HG03469 (cell line): ENCODE results near the gene CPNE6.
A peak's percentile ranks its signal among the peaks of the same experiment; 100 is the strongest.
"Not testable (repeated sequence)": the region's sequence is repeated elsewhere in the genome, so short reads cannot be mapped to it uniquely, and the experiment has no call there.

ENCODE experiments used
- ATAC-seq: cut with Tn5 transposase; IDR thresholded peaks from one replicate; pipeline ENCODE4 v1.9.1; 2021; ENCODE audit warnings: mild to moderate bottlenecking, moderate library complexity, moderate number of reproducible peaks; ENCODE audit not compliant: unreplicated experiment

Gene CPNE6

DNA sequence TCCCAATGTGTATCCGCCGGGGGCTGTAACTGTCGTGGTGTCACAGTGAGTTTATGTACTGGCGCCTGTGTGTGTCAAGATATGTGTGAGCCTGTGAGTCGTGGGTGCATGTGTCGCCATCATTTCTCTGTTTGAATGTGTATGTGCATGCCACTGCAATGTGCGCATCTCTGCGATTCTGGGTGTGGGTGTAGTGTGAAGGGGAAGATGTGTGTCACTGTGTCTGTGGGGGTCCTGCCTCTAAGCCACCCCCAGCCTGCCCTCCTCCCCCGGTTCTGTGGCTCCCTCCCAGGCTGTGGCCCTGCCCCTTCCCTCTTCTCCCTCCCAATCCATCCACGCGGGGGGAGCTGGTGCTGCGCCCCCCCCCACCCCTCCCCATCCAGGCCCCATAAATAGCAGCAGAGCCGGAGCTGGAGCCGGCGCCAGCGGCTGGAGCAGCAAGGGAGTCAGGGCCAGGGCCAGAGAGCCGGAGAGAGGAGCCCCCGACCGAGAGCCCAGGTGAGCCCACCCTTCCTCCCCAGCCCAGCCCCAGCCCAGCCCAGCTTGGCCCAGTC, at the start of gene CPNE6:
Gene CPNE6 (plus strand): TSS at position 419 of the 554 bp plus-strand sequence. CDS start 1,375 bp downstream, outside the sequence.
- ATAC-seq: no peak

DNA sequence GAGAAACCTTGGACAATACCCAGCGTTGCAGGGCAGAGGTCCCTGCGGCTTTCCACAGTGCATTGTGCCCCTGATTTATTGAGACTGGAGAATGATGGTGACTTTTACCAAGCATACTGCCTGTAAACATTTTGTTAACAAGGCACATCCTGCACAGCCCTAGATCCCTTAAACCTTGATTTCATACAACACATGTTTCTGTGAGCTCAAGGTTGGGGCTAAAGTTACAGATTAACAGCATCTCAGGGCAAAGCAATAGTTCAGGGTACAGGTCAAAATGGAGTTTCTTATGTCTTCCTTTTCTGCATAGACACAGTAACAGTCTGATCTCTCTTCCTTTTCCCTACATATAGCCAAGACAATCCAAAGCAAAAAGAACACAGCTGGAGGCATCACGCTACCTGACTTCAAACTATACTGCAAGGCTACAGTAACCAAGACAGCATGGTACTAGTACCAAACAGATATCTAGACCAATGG, 46.4 kb upstream of the CPNE6 start:
- not testable (repeated sequence) for ATAC-seq

DNA sequence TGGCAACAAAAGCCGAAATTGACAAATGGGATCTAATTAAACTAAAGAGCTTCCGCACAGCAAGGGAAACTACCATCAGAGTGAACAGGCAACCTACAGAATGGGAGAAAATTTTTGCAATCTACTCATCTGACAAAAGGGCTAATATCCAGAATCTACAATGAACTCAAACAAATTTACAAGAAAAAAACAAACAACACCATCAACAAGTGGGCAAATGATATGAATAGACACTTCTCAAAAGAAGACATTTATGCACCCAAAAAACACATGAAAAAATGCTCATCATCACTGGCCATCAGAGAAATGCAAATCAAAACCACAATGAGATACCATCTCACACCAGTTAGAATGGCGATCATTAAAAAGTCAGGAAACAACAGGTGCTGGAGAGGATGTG, 41.7 kb upstream of the CPNE6 start:
- ATAC-seq: not testable (repeated sequence)

DNA sequence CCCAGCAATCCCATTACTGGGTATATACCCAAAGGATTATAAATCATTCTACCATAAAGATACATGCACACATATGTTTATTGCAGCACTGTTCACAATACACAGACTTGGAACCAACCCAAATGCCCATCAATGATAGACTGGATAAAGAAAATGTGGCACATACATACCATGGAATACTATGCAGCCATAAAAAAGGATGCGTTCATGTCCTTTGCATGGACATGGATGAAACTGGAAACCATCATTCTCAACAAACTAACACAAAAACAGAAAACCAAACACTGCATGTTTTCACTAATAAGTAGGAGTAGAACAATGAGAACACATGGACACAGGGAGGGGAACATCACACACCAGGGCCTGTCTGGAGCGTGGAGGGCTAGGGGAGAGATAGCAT, 40.0 kb upstream of the CPNE6 start:
- not testable (repeated sequence) for ATAC-seq

DNA sequence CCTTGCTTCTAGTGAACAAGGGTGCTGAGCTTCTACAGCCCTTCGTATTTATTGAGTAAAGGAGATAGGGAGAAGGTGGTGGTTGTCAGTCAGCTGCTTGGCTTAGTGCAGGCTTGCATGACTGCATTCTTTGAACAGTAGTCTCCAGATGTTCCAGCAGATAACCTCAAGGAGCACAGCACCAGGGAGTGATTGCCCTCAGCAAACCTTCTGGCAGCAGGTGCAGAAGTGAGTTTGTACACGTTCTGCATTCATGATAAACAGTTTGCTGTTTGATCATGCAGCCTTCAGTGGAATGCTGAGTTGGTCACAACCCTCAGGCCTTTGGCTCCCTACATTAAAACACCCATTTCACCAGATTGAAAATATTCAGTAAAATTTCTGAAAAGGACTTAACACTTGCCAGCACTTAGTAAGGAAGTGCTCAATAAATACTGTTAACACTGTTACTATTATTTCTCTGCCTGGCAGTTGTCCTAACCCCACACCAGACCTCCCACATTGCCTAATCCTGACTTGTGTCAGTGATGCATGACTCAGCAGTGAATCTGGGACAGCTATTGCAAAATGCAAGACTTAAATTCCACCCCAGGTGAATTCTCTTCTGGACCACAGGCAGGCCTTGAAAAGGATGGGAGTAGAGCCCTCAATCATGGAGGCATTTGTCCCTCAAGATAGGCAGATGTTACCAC, 38.5 kb upstream of the CPNE6 start:
- no peak for ATAC-seq

DNA sequence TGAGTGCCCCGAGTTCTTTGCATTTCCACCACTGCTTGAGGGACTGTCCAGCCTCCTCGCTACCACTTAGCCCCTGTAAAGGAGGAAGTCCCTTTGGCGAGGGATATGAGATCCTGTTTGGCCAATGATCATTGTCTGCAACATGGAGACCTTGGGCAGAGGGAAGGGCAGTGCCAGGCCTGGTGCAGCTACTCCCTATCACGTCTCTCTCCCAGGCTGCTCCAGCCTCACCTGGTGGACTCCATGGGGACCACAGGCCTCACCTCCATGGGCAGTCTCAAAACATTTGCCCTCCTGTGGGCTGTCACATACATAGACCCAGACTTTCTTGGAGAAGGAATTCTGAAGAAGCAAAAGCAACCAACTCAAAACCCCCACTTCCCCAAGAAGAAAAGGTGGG, 35.6 kb upstream of the CPNE6 start:
- ATAC-seq: not testable (repeated sequence)

DNA sequence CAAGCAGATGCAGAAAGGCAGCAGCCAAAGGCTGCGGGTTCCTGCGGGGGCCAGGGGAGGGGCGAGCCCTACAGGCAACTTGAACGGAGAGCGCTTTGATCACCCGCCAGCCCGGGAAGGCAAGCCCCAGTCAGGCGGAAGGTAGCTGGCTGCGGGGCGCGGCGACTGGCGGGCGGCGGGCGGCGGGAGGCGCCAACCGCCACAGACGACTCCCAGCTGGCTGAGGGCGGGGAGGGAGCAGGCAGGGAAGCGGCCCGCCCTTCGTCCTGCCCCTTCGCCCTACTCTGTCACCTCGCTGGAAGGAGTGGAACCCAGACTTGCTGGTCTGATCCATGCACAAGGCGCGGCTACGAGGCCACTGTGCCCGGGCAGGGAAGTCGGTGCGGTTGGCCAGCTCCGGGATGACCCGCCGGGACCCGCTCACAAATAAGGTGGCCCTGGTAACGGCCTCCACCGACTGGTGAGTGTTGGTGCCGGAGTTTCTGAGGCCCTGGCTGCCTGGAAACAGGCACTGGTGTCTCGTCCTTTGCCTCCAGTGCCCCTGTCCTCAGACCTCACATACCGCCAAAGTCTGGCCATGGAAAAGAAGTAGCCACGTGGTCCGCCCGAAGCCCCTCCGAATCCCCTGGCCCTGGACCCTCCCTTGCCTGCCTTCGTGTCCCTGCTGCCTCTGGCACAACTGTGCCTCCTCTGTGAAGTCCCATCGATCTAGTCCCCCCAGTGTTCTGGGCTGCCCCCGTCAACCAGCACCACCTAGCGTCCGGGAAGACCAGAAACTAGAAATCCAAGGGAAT, 35.0 kb upstream of the CPNE6 start:
- no peak for ATAC-seq

DNA sequence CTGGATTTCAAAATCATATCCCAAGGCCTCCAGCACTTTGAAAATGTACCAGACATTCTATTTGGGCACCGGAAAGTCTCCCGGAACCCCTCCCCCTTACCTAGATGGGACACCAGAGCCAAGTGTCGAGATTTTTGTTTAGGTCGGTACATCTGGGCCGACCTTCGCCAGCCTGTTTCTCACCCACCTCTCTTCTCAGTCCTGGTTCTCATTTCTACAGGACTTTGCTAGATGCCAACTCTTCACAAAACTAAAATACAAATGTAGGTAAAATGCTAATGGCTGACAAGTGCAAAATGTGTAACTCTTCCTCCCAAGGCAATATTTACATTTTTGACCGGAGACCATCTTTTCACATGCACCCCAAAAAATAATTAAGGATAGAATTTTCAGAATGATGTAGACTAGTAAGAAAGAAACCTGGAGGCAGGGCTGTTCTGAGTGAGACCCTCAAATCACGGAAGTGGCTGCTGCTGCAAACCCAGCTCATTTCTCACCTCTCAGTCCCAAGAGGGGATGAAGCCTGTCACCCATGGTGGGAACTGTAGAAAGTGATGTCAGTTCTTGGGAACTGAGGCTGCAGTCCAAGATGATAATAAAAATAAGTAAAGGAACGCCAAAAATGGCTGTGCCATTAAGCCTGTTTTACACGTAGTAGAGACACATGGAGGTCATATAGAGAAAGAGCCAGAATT, 34.3 kb upstream of the CPNE6 start:
- not testable (repeated sequence) for ATAC-seq

DNA sequence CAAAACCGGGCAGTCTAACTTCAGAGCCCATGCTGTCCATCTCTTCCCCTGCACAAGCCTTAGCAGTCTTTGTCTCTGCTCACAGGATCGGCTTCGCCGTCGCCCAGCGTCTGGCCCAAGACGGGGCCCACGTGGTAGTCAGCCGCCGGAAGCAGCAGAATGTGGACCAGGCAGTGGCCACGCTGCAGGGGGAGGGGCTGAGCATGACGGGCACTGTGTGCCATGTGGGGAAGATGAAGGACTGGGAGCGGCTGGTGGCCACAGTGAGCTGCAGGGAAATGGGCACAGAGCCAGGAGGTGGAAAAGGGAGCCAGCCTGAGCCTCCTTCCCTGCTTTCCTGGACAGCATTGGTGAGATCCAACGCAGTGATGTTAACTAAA, 33.7 kb upstream of the CPNE6 start:
- ATAC-seq: no peak

DNA sequence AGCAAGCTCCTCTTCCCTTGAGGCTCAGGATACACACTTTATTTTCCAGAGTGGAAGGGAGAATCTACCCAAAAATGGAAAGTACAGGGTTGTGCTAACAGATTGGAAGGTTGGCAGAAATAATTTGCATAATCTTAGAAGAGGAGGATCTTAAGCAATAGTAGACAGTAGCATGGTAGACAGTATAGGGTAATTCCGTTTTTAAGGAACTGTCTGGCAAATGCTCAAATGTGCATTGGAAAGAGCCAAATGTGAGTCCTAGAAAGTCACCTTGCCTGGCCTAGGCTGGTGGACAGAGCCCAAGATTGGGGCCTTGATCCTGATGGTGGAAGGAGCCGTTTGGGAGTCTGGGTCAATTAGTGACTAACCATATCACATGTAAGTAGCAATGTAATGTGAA, 32.7 kb upstream of the CPNE6 start:
- no peak for ATAC-seq

DNA sequence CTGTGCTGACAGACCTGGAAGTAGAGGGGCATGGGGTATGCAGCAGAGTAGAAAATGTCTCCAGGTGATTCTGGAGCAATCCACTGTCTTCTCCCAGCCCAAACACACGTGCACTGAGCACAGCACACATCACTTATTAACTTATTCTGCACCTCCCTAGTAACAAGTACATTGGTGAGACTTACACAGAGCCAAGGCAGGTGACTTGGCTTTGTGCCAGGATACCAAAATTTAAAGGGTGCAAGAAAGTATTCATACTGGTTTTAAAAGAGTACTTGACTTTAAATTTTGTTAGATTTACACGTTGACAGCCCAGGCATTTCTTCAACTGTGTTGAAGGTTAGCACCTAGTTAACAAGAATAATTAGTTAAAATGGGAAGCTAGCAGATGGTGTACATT, 30.7 kb upstream of the CPNE6 start:
- no peak for ATAC-seq

DNA sequence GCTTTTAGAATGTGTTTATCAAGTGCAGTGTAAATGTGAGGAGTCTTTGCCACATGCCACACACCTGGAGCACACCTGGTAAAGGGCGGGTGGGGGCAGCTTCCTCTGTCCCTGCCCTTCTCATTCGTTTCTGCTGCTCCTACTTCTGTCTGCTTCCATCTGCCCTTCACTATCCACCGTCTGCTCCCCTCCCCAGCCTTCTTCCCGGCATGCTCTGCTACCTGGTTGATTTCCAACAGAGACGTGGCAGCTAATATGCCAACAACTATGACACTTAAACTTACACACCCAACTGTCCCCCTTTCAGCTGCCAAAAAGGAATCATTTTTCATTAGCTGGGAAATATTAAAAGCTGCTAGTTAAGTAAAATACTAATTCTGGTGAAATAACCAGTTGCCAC, 28.6 kb upstream of the CPNE6 start:
- ATAC-seq: no peak

DNA sequence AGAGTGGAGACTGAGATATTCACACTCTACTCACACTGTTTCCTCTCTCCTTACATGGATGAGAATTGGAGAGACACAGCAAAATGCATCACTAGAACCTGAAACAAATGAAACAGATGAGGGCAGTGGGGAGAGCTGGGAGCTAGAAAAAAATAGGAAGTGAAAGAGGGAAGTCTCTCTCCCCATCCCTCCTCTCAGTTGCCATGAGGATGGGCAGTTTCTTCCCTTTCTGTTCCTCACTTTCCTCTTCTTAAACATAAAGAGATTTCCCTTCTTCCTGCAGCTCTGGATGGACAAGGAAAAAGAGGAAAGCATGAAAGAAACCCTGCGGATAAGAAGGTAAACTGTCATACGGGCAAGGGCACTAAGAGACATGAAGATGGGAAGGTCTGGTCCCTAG, 22.4 kb upstream of the CPNE6 start:
- ATAC-seq: not testable (repeated sequence)

DNA sequence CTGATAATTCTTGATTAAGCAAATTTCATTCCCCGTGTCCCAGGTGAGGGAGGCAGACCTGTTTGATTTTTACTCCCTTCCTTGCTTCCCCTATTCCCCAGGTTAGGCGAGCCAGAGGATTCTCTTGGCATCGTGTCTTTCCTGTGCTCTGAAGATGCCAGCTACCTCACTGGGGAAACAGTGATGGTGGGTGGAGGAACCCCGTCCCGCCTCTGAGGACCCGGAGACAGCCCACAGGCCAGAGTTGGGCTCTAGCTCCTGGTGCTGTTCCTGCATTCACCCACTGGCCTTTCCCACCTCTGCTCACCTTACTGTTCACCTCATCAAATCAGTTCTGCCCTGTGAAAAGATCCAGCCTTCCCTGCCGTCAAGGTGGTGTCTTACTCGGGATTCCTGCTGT, 20.6 kb upstream of the CPNE6 start:
- ATAC-seq: not testable (repeated sequence)

DNA sequence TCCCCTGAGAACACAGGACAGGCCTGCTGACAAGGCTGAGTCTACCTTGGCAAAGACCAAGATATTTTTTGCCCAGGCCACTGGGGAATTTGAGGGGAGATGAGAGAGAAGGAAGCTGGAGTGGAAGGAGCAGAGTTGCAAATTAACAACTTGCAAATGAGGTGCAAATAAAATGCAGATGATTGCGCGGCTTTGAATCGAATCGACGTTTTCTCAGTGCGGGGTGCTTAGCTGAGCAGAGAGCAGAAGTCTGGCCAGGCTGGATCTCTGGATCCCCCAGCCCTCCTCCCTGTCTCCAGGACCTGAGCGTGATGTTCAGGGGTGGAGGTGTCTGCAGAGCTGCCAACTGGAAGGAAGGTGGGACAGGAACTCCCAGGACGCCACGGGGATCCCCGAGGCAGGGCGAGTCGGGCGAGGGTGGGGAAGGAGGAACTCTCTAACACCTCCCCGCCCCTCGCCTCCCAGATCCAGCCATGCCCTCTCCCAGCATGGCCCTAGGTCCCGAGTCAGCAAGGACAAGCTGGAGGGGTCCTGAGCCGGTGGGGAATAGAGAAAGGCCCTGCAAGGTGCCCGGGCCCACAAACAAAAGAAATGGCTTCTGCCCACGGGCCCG, 20.1 kb upstream of the CPNE6 start:
- no peak for ATAC-seq

DNA sequence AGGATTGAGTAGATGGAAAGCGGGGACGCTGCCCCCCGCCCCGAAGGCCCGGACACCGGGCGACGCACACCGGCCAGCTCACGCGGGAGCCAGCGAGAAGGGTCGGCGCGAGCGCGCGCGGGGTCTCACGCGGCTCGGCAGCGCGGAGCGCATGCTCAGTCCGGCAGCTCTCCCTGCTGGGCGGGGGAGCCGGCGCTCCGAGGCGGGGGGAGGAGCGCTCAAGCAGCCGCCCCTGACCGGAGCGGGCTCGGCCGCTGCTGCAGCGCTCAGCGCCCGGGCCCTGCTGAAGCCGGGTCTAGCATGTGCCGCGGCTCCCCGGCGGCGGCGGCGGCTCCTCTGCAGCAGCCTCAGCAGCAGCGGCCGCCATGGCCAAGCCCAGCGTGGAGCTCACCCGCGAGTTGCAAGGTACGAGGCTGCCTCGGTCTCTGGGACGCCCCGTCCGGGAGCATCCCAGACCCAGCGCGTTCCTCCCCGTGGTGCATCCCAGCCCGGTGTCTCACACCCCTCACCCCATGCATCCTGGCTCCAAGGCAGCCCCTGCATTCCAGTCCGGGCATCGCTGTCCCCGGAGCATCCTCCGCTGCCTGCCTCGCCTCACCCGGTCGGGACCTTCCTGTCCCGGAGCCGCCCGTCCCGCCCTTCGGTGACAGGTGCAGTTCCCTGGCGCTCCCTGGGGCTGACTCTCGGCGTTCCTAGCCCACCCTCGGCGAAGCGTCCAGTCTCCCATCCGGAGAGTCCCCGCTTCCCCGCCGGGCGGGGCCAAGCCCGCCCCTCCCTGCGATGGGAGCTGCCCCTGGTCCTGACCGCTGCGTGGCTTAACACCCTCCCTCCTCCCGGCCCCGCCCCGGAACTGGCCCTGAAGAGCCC, 19.3 kb upstream of the CPNE6 start, which contains the start of gene CARMIL3:
Gene CARMIL3 (plus strand): TSS at position 221 of the 867 bp plus-strand sequence. CDS start 145 bp downstream, at position 366.
- ATAC-seq: peak; percentile 55

DNA sequence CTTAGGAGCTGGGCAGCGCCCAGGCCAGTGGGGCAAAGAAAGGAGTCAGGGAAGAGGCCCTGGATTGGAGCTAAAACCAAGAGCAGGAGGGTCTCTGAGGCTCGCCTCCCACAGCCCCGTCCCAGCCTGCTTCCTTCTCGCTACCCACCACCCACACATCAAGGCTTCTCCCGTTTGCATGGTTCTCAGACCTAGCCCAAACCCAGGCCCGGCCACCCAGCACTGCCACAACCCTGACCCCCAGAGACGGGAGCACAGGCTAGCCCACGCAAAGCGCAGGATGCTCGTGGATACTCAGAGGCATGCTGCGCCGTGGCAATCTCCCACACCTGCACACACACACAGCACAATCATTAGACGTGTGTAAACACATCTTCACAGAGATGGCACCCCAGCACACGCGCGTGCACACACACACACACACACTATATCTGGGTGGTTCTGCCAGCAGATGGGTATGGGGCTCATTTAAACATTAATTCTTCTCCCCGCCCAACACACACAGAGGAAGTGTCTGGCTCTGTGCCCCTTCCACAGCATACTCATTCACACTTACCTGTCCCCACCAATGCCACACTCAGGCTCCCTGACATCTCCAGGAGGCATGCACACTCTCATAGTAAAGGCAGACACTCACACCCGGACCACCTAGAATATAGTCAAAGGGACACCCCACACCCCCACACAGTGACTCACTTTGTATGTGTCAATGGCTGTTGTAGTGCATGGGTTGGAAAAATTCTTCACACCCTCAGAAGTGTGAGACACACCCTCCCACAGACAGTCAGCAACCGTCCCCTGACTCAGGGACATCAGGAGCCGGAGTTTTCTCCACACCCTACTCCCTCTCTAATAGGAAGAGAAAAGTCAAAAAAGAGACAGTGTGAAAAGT, 18.5 kb upstream of the CPNE6 start:
- ATAC-seq: no peak

DNA sequence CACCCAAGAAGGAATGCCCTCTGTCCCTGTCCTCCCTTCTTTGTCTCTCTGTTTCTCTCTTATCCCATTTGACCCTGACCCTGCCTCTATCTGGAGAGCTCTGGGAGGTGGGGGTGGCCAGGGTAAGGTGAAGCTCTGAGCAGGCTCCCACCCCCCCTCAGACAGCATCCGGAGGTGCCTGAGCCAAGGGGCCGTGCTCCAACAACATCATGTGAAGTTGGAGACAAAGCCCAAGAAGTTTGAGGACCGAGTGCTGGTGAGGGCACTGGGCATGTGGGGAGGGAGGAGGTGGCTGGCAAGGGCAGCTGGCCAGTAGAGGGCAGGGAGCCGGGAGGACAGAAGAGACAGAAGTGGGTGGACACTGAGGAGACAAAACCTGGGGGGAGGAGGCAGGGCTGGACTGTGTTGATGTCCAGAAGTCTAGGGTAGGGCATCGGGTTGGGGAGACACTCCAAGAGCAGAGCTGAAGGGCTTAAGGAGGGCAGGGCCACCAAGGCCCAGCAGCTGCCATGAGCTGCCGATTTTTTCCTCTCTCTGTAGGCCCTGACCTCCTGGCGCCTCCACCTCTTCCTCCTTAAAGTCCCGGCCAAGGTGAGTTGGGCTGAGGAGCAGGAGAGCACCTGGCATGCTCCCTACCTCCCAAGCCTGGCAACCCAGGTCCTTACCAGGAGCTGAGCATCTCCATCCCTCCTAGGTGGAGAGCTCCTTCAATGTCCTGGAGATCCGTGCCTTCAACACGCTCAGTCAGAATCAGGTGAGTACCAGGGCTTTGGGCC, 17.6 kb upstream of the CPNE6 start:
- ATAC-seq: no peak
